HUES6 (cell line): ENCODE measurements around the gene SRC.

Source experiments
- H3K27ac ChIP-seq: 2 replicates; pipeline ENCODE4 v1.7.0; 2013; ENCODE audit warnings: low read depth, mild to moderate bottlenecking, low read length, inconsistent platforms
- H3K27me3 ChIP-seq: 2 replicates; pipeline ENCODE4 v1.6.1; 2013; ENCODE audit warnings: low read length; ENCODE audit not compliant: control insufficient read depth, insufficient read depth
- H3K36me3 ChIP-seq: 2 replicates; pipeline ENCODE4 v1.6.1; 2013; ENCODE audit warnings: low read length; ENCODE audit not compliant: control insufficient read depth, insufficient read depth
- H3K4me1 ChIP-seq: 2 replicates; pipeline ENCODE4 v1.6.1; 2013; ENCODE audit warnings: low read length; ENCODE audit not compliant: control insufficient read depth, insufficient read depth
- H3K4me3 ChIP-seq: 2 replicates; pipeline ENCODE4 v1.5.1; 2013; ENCODE audit warnings: low read depth, low read length
- H3K9ac ChIP-seq: one replicate; pipeline ENCODE4 v1.6.1; 2013; ENCODE audit warnings: mild to moderate bottlenecking, low read length
- H3K9me3 ChIP-seq: 2 replicates; pipeline ENCODE4 v1.6.1; 2013; ENCODE audit warnings: low read depth, low read length; ENCODE audit not compliant: control insufficient read depth, insufficient read depth

Gene SRC

DNA sequence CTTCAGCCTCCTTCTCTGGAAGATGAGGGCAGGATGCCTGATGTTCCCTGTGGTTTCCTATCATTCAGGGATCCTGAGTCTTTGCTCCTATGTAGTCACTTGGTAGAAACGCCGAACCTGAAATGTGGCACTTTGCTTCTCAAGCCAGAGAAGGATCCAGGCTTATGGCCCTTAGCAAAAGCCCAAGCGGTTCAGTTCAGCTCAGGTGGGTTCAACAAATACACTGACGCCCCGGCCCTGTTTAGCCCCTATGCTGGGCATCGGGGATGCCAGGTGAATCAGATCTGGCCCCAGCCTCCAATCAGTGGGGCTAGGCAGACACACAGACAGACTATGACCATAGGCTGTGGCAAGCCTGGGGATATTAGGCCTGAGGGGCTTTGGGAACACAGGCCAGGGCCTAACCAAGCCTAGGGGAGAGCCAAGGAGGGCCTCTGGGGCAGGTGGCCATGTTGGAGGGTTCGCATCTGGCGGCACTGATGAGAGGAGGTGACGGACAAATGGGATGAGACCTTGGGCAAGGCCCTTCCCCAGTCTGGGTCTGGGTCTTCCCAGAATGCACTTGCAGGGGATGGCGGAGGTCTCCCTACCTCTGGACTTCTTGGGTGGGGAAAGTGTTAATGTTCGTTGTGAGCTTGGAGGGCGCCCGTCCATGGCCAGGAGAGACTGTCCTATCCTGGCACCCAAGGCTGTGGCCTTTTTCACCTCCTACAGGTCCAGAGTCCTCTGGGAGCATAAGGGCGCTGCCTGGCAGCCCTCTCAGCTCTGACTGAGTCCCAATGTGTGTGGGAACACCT is 17.6 kb upstream of the SRC start:
- Histone ChIP-seq H3K9me3 (no peaks in the 10 kb centered on the region), H3K27me3 (no peaks in the 10 kb centered on the region), H3K36me3 (no peaks in the 10 kb centered on the region), H3K4me3 (no peak overlapping the region), H3K4me1 (peaks cover 9% of the 10 kb centered on the region; the same call in 1 of the 2 replicates), H3K27ac (no peak overlapping the region), H3K9ac (no peak overlapping the region)

- no peaks in the 10 kb centered on the region for H3K9me3 ChIP-seq
- H3K36me3 ChIP-seq: no peaks in the 10 kb centered on the region
- H3K4me1 ChIP-seq: peaks cover 9% of the 10 kb centered on the region; the same call in 1 of the 2 replicates
- no peak overlapping the region for H3K9ac ChIP-seq
- no peak overlapping the region for H3K4me3 ChIP-seq
- no peaks in the 10 kb centered on the region for H3K27me3 ChIP-seq
- no peak overlapping the region for H3K27ac ChIP-seq
Observed at GRCh38 chr20:37329481-37330165, 16.3 kb upstream of the SRC start.

DNA sequence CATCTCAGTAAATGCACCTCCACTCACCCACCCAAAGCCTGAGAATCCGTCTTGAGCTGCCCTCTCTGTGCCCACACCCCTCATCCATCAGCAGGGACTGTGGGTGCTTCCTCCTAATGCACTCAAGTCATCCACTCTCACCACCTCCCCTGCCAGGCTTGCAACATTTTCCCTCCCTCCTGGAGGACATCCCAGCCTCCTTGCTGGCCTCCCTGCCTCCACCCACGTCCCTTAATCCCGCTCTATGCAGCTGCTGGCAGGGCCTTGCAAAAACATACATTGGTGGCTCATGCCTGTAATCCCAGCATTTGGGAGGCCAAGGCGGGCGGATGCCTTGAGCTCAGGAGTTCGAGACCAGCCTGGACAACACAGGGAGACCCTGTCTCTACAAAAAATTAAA is 15.6 kb upstream of the SRC start:
- Histone ChIP-seq H3K27ac (no peak overlapping the region), H3K4me3 (no peak overlapping the region), H3K27me3 (no peaks in the 10 kb centered on the region), H3K9me3 (no peaks in the 10 kb centered on the region), H3K9ac (no peak overlapping the region), H3K36me3 (no peaks in the 10 kb centered on the region), H3K4me1 (peaks cover 9% of the 10 kb centered on the region; the same call in 1 of the 2 replicates)

- peak overlapping the region; percentile 54; the same call in 1 of the 2 replicates for H3K27ac ChIP-seq
Observed at GRCh38 chr20:37331060-37331857, 14.7 kb upstream of the SRC start.

DNA sequence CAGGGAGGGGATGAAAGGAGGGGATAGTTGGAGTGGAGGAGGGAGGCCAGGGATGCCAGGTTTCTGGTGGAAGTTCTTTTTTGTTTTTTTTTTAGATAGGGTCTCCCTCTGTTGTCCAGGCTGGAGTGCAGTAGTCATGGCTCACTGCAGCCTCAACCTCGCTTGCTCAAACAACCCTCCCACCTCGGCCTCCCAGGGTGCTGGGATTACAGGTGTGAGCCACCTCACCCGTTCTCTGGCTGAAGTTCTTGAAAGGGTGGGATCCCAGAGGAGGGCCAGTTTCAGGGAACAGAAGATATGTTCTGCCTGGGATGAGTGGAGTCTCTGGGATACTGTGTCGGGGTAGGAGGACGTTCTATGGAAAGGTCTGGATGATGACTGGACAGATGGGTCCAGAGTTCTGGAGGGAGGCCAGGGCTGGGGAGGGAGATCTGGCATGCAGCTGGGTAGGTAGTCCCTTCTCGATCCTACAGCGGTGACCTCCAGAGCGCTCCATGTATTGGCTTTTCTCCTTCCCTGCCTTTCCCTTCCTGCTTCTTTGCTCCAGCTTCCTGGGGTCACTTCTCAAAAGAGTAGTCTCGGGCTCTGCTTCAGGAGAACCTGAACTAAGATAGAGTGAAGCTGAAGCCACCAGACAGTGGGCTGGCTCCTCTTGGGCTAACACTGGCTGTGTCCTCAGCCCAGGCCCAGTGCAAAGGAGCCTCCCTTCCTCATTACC is 12.7 kb upstream of the SRC start:
- H3K9ac ChIP-seq: no peak overlapping the region
- no peak overlapping the region for H3K27ac ChIP-seq
- H3K4me3 ChIP-seq: no peak overlapping the region
- H3K4me1 ChIP-seq: peaks cover 18% of the 10 kb centered on the region; the same call in 1 of the 2 replicates
- H3K9me3 ChIP-seq: no peaks in the 10 kb centered on the region
- H3K27me3 ChIP-seq: no peaks in the 10 kb centered on the region
- H3K36me3 ChIP-seq: no peaks in the 10 kb centered on the region

More at GRCh38 chr20:37331060-37331857, 14.7 kb upstream of the SRC start:
- Histone ChIP-seq H3K36me3 (no peaks in the 10 kb centered on the region), H3K9ac (peak overlapping the region; percentile 69), H3K4me3 (no peak overlapping the region), H3K4me1 (peaks cover 9% of the 10 kb centered on the region; the same call in 1 of the 2 replicates), H3K27me3 (no peaks in the 10 kb centered on the region), H3K9me3 (no peaks in the 10 kb centered on the region)

GRCh38 chr20:37333848-37334318 is 12.1 kb upstream of the SRC start:
- Histone ChIP-seq H3K36me3 (no peaks in the 10 kb centered on the region), H3K4me1 (peaks cover 18% of the 10 kb centered on the region; the same call in 1 of the 2 replicates), H3K9me3 (no peaks in the 10 kb centered on the region), H3K4me3 (no peak overlapping the region), H3K9ac (no peak overlapping the region), H3K27me3 (no peaks in the 10 kb centered on the region), H3K27ac (no peak overlapping the region)

DNA sequence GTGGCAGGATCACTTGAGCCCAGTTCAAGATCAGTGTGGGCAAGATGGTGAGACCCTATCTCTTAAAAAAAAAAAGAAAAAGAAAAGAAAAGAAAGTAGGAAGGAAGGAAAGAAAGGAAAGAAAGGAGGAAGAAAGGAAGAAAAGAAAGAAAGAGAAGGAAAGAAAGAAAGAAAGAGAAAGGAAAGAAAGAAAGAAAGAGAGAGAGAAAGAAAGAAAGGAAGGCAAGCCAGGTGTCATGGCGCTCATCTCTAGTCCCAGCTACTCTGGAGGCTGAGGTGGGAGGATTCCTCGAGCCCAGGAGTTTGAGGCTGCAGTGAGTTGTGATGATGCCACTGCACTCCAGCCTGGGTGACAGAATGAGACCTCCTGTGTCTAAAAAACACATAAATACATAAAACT is 11.5 kb upstream of the SRC start:
- no peak overlapping the region for H3K9ac ChIP-seq
- H3K27me3 ChIP-seq: no peaks in the 10 kb centered on the region
- no peaks in the 10 kb centered on the region for H3K36me3 ChIP-seq
- no peak overlapping the region for H3K4me3 ChIP-seq
- H3K27ac ChIP-seq: no peak overlapping the region
- H3K4me1 ChIP-seq: peaks cover 18% of the 10 kb centered on the region; the same call in 1 of the 2 replicates
- H3K9me3 ChIP-seq: no peaks in the 10 kb centered on the region

DNA sequence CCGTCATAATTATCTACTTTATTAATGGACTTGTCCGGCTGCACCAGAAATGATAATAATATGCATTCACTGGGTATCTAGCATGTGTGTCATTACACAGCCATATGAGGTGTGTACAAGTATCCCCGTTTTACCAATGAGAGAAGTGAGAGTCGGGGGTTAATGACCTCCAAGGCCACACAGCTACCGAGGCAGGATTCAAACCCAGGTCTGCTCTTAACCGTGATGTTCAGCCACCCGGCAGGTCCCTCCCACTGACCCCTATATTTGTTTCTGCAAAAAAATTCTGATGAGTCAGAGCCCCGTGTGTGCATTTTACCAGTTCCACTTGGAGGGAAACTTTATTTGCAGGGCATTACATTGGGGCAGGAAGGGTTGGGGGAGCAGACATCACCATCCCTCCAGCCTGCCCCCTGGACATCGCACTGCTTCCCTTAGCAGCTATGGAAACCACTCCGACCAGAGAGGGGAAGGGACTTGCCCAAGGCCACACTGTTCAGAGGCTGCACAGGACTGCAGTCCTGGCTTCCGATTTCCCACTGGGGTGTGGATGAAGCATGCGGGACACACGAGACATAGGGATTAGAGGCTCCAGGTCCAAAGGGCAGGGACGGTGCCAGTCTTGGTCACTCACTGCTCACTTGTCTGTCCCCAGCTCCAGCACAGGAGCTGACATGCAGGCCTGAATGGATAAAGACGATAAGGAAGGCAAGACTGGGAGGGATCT is 10.1 kb upstream of the SRC start:
- H3K27me3 ChIP-seq: no peaks in the 10 kb centered on the region
- no peaks in the 10 kb centered on the region for H3K36me3 ChIP-seq
- no peak overlapping the region for H3K27ac ChIP-seq
- H3K4me1 ChIP-seq: peaks cover 22% of the 10 kb centered on the region; the same call in 1 of the 2 replicates
- peak overlapping the region; percentile 4 for H3K9ac ChIP-seq
- no peaks in the 10 kb centered on the region for H3K9me3 ChIP-seq
- no peak overlapping the region for H3K4me3 ChIP-seq

DNA sequence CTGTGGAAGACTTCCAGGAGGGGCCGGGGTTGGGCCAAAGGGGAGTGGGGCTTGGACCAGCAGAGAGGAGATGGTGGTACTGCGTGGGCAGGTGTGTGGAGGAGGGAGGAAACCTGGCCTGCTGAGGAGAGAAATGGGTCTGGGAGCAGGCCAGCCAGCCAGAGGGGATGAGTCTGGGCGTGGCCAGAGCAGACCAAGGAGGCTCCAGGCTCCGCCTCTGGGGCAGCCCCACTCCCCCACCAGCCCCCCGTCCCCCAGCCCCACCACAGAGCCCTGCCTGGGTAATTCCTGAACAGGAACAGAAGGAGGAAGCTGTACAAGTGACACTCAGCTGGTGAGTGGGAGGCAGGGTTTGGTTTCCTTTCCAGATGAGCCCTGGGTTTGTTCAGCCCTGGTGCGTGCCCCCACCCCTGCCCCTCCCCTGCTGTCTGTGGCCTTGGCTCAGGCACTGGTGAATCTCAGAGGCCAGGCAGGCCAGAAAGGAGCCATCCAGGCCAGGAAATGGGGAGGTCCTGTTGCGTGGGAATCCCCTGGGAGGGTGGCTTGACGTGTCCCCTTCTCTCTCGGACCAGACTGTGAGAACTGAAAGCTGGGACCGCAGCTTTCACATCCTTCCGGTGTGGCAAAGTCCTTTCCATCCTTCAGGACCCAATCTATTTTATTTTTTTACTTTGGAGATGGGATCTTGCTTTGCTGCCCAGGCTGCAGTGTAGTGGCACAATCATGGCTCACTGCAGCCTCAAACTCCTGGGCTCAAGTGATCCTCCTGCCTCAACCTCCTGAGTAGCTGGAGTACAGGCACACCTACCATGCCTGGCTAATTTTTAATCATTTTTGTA is 9.4 kb upstream of the SRC start:
- no peaks in the 10 kb centered on the region for H3K27me3 ChIP-seq
- H3K9me3 ChIP-seq: no peaks in the 10 kb centered on the region
- H3K36me3 ChIP-seq: no peaks in the 10 kb centered on the region
- no peak overlapping the region for H3K27ac ChIP-seq
- peak overlapping the region; percentile 54 for H3K9ac ChIP-seq
- peaks cover 24% of the 10 kb centered on the region; the same call in 1 of the 2 replicates for H3K4me1 ChIP-seq
- no peak overlapping the region; the same call in 1 of the 2 replicates for H3K4me3 ChIP-seq
